ENCODE measurements around the gene MAML2. TPM values are rescaled to one million over a fixed set of nuclear protein-coding genes. Genes with fewer than 3 reads are reported as not detected.

Gene MAML2
- total and polyA plus RNA-seq, 2 of the 13 experiments (the other 11 are each of a cell fraction or from before 2014, with no cell fraction given), result 2.3 to 25.9 TPM

- BruUV-seq (replicated peaks), result no TSS peak
- ChIA-PET POLR2A (no interaction called here), CTCF (ENCODE audit: low intra/inter-chr PET ratio, low total read pairs) (no interaction called here)
- Histone ChIP-seq H3K36me3 (replicated peaks in 1 of 2; ENCODE audit: control insufficient read depth in 1 of 2, insufficient read depth in 2 of 2, low read length in 2 of 2) (peaks cover 3 to 7% of the 10 kb centered on the region in 2 experiments; a peak in 2 of 5 replicates), H3K4me2 (ENCODE audit: low read depth, low read length) (no peak overlapping the region), H3K4me1 (ENCODE audit: insufficient read depth, low read length) (peaks cover 80% of the 10 kb centered on the region), H3K9me3 (ENCODE audit: low read length) (no peaks in the 10 kb centered on the region), H3K27ac (ENCODE audit: extremely low read length, insufficient read depth, low read length) (no peak overlapping the region), H3K4me3 (replicated peaks in 1 of 3; ENCODE audit: insufficient read depth in 1 of 3, low read depth in 2 of 3, low read length in 3 of 3) (no peak overlapping the region), H3K9ac (ENCODE audit: insufficient read depth, low read depth, low read length) (no peak overlapping the region), H3K79me2 (ENCODE audit: insufficient read depth, low read length) (no peaks in the 10 kb centered on the region), H4K20me1 (ENCODE audit: insufficient read depth, low read length) (no peaks in the 10 kb centered on the region), H2AFZ (ENCODE audit: low read length) (no peak overlapping the region), H3K27me3 (ENCODE audit: control insufficient read depth in 1 of 2, insufficient read depth in 2 of 2, low read length in 2 of 2) (no peaks in the 10 kb centered on the region)
- intact Hi-C loops (cut with micrococcal nuclease; ENCODE audit: unreplicated experiment) (no loop called here), in situ Hi-C loops (cut with HindIII; ENCODE audit: extremely low pct_ligation_motif_present, low pct_unique_long_range_greater_than_20kb) (no loop called here)
- no peak for TF ChIP-seq ZSCAN30 (CRISPR knock-in tag; IDR thresholded peaks at IDR 0.05)
- TF ChIP-seq PAXIP1 (CRISPR knock-in tag; conservative IDR thresholded peaks at IDR 0.05), result 0 out of 2 replicates have a peak, but pooled peaks have one; percentile 25
- TF ChIP-seq SOX6 (IDR thresholded peaks at IDR 0.05), result no peak
- no peak for TF ChIP-seq SOX6 (CRISPR knock-in tag; IDR thresholded peaks at IDR 0.05)
- TF ChIP-seq NFYB (CRISPR knock-in tag; IDR thresholded peaks at IDR 0.05), result no peak
- no peak for TF ChIP-seq SP140L (CRISPR knock-in tag; IDR thresholded peaks at IDR 0.05; ENCODE audit: borderline replicate concordance)
- no peak for TF ChIP-seq CTCF (CRISPR knock-in tag; IDR thresholded peaks at IDR 0.05)
- TF ChIP-seq ZNF644 (CRISPR knock-in tag; IDR thresholded peaks at IDR 0.05; ENCODE audit: low read depth), result peak; percentile 53; the same call in 1 of the 2 replicates
- TF ChIP-seq HBP1 (CRISPR knock-in tag; IDR thresholded peaks at IDR 0.05; ENCODE audit: low read depth), result no peak
- TF ChIP-seq ZNF576 (CRISPR knock-in tag; IDR thresholded peaks at IDR 0.05), result no peak
- no peak for TF ChIP-seq MAFK (conservative IDR thresholded peaks at IDR 0.05 in 1 of 2, IDR thresholded peaks at IDR 0.05 in 1 of 2; ENCODE audit: low read length in 2 of 2)
- TF ChIP-seq ZNF292 (CRISPR knock-in tag; IDR thresholded peaks at IDR 0.05; ENCODE audit: borderline replicate concordance, low read depth), result 0 out of 2 replicates have a peak, but pooled peaks have one; percentile 28
- no peak for TF ChIP-seq ZC3H13 (CRISPR knock-in tag; IDR thresholded peaks at IDR 0.05)
- TF ChIP-seq ELF3 (CRISPR knock-in tag; IDR thresholded peaks at IDR 0.05), result no peak
- TF ChIP-seq ZNF180 (CRISPR knock-in tag; IDR thresholded peaks at IDR 0.05; ENCODE audit: borderline replicate concordance, low read depth), result no peak
- no peak for TF ChIP-seq ZNF160 (CRISPR knock-in tag; IDR thresholded peaks at IDR 0.05)
- TF ChIP-seq TEAD3 (CRISPR knock-in tag; optimal IDR thresholded peaks at IDR 0.05; ENCODE audit: borderline replicate concordance), result peak; percentile 11
- peak; percentile 66 for TF ChIP-seq HNF4A (CRISPR knock-in tag; IDR thresholded peaks at IDR 0.05)
- peak; percentile 15 for DNase-seq (ENCODE audit: low spot score)
- peak; percentile 48; the same call in 2 of the 3 replicates for ATAC-seq
- WGBS (ENCODE audit: low lambda C conversion rate), result 69% methylated on average over 5 of the region's 5 CpGs
- FAIRE-seq, result no peak
These were observed 233.5 kb downstream of the MAML2 start for GRCh38 chr11:96109331-96110030.
